ENCODE data around the gene PNCK. TPM values are rescaled to one million over a fixed set of nuclear protein-coding genes. Genes with fewer than 3 reads are reported as not detected.

Gene PNCK
- total and polyA plus RNA-seq, 10 of the 15 experiments (the other 5 are each of a cell fraction or from before 2014, with no cell fraction given), result 0.21 to 0.67 (median 0.54) TPM; not detected in 7

DNA sequence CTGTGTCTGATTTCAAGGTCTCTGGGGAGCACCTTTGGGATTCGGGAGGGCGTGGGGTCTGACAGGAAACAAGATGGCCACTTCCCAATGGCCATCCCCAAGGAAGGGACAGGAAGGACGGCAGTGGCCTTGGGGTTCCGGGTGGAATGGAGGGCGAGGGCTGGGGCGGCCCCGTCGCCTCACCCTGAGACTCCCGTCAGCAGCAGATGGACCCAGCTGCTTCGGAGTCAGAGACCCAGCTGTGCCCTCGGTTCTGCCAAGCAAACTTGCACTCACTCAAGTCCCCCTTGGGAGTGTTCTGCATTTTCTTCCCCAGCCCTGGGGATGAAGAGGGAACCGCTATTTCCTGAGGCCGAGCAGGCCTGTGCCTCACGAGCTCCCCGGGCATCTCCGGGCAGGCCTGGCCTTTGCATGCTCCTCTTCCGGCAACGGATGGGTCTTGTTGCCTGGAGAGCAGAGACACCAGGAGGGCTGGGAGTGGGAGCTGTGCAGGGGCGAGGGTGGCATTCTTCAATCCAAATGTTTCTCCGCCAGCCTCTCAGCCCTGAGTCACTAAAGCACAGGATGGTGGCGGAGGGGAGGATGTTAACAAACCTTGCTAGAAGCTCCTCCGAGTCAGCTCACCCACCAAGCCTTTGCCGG, 33.4 kb downstream of the PNCK start (continued):
- TF ChIP-seq KAT2A (conservative IDR thresholded peaks at IDR 0.05; ENCODE audit: control insufficient read depth, low read depth, low read length), result no peak

DNA sequence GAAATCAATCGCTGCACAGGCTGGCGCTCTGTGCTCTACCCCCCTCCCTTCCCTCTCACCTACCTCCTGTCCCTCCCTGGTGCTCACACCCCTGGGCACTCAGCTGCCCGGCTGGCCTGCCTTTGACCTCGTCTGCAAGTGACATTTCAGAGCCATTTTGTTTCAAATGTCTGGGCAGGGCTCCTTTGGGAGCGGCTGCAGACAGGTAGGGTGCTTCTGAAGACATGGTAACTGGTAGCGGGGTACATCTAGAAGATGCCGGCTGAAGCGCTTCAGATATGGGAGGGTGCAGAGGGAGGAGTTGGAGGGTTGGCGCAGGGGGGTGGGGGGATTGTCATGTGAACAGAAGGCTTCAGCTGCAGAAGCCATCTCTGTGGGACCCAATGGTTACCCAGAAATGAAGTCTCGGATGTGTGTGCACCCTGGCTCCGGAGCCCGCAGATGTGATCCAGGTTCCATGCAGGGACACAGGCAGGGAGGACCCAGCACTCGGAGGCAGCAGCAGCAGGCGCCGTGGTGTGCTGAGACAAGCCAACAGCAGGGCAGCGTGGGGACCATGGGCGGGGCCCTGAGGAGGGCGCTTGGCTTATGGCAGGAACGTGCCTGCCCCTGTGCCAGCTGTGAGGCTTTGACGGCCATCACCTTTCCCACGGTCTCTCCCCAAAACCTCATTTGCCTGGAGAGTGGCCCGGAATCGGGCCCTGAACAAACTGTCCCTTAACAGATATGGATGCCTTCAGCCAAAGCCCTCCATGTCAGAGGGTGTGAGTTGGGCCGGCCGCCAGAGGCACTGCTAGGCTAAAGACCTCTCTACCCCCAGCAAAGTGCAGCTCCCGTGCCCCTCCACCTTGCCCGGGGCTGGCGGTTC, 34.2 kb downstream of the PNCK start:
- Histone ChIP-seq H4K20me1 (ENCODE audit: control insufficient read depth, insufficient read depth) (no peaks in the 10 kb centered on the region), H3K27me3 (replicated peaks in 1 of 2; ENCODE audit: control insufficient read depth in 2 of 2, insufficient read depth in 2 of 2, low read length in 1 of 2) (peaks cover 1 to 2% of the 10 kb centered on the region in 2 experiments; a peak in 2 of 4 replicates), H3K36me3 (ENCODE audit: control insufficient read depth in 2 of 2, insufficient read depth in 2 of 2, low read length in 1 of 2) (no peaks in the 10 kb centered on the region), H3K79me2 (ENCODE audit: control insufficient read depth, insufficient read depth, low read length) (no peaks in the 10 kb centered on the region), H2AFZ (ENCODE audit: control insufficient read depth, low read depth, low read length) (no peak overlapping the region), H3K9ac (ENCODE audit: control insufficient read depth, insufficient read depth, low read length) (no peak overlapping the region), H3K9me3 (replicated peaks; ENCODE audit: control insufficient read depth, insufficient read depth, low read length) (no peaks in the 10 kb centered on the region; the same call in 2 of the 3 replicates), H3K4me1 (ENCODE audit: control insufficient read depth, insufficient read depth, low read length) (no peaks in the 10 kb centered on the region), H3K4me3 (no peak overlapping the region), H3K4me2 (ENCODE audit: control insufficient read depth, insufficient read depth) (no peak overlapping the region), H3K27ac (ENCODE audit: control insufficient read depth, insufficient read depth) (no peak overlapping the region)
- TF ChIP-seq SMARCA5 (IDR thresholded peaks at IDR 0.05) (no peak), HDAC6 (IDR thresholded peaks at IDR 0.05; ENCODE audit: unreplicated experiment) (no peak), MEF2B (IDR thresholded peaks at IDR 0.05; ENCODE audit: partially characterized antibody, poor library complexity, severe bottlenecking) (no peak), BRCA1 (IDR thresholded peaks at IDR 0.05; ENCODE audit: low read depth, low read length) (no peak)
- FAIRE-seq (no peak), DNase-seq (ENCODE audit: low read depth, low spot score) (no peak), ATAC-seq (no peak)
- POLR2A ChIA-PET, result no interaction called here
- WGBS (ENCODE audit: insufficient coverage, insufficient replicate concordance, low lambda C conversion rate, missing lambda C conversion rate), result 53% methylated on average over 27 of the region's 28 CpGs
- in situ Hi-C loops (cut with MboI), result no loop called here
- BruUV-seq (replicated peaks), result no TSS peak
- CTCF ChIA-PET, result no interaction called here
- RAD21 ChIA-PET (ENCODE audit: unreplicated experiment), result no interaction called here
- SMC1A ChIA-PET (ENCODE audit: uncharacterized antibody, unreplicated experiment), result no interaction called here
- intact Hi-C loops (cut with micrococcal nuclease; ENCODE audit: unreplicated experiment), result no loop called here
